HEK293 (cell line): ENCODE data around the gene DSP.

Experiments used
- CTCF ChIA-PET: fragments of 350-600 bp; formaldehyde crosslinking; extraction: SDS; loops from one replicate; lab custom pipeline; 2021; ENCODE audit warnings: antibody characterized with exemption; lab: Yijun Ruan, JAX
- POLR2A ChIA-PET: fragments of 300-600 bp; formaldehyde crosslinking; extraction: SDS; loops from one replicate; lab custom pipeline; 2020; ENCODE audit warnings: antibody characterized with exemption, inconsistent platforms; lab: Yijun Ruan, JAX
- H3K27ac ChIP-seq: fragments of 200-500 bp; sonication (Bioruptor generic); 2 replicates; pipeline ENCODE4 v1.5.1; 2014; ENCODE audit warnings: low read depth, low read length, control low read depth, inconsistent platforms; ENCODE audit errors: extremely low read depth
- H3K36me3 ChIP-seq, 2 experiments: fragments of 200-500 bp in 1 of 2; sonication (Bioruptor generic) in 1 of 2; 1 replicate in 1 of 2; 2 replicates in 1 of 2; pipeline ENCODE4 v1.5.1; 2014 to 2017; ENCODE audit warnings: inconsistent platforms in 2 of 2, low read length in 2 of 2; ENCODE audit not compliant: control insufficient read depth in 2 of 2, insufficient read depth in 1 of 2
- H3K4me1 ChIP-seq: fragments of 200-500 bp; sonication (Bioruptor generic); 2 replicates; pipeline ENCODE4 v1.5.1; 2014; ENCODE audit warnings: mild to moderate bottlenecking, low read length, inconsistent platforms; ENCODE audit not compliant: control insufficient read depth, insufficient read depth
- H3K4me3 ChIP-seq: 2 replicates; pipeline ENCODE4 v1.5.1; 2011; ENCODE audit warnings: low read depth, mild to moderate bottlenecking, control low read depth, low read length, moderate library complexity
- H3K9me3 ChIP-seq: fragments of 200-500 bp; sonication (Bioruptor generic); 2 replicates; pipeline ENCODE4 v1.5.1; 2014; ENCODE audit warnings: low read depth, low read length, inconsistent platforms; ENCODE audit not compliant: control insufficient read depth, insufficient read depth
- BCL11B ChIP-seq: fragments of 450-650 bp; formaldehyde crosslinking; IDR thresholded peaks from 2 replicates; pipeline ENCODE4 v1.5.1; 2016; ENCODE audit warnings: low read depth, missing biosample characterization, missing genetic modification characterization
- HOXD13 ChIP-seq: sonication (generic); formaldehyde crosslinking; IDR thresholded peaks from 2 replicates; pipeline ENCODE4 v1.8.0; 2022; ENCODE audit warnings: missing genetic modification reagents, borderline replicate concordance
- KLF8 ChIP-seq: fragments of 450-650 bp; formaldehyde crosslinking; IDR thresholded peaks from 2 replicates; pipeline ENCODE4 v1.5.1; 2016; ENCODE audit warnings: missing biosample characterization, missing genetic modification characterization
- MYNN ChIP-seq: fragments of 450-650 bp; formaldehyde crosslinking; IDR thresholded peaks from 2 replicates; pipeline ENCODE4 v1.5.1; 2016; ENCODE audit warnings: missing biosample characterization, missing genetic modification characterization, borderline replicate concordance
- SALL2 ChIP-seq: fragments of 450-650 bp; formaldehyde crosslinking; IDR thresholded peaks from 2 replicates; pipeline ENCODE4 v1.5.0; 2017; ENCODE audit warnings: missing biosample characterization, mild to moderate bottlenecking, missing genetic modification characterization, borderline replicate concordance
- SCRT2 ChIP-seq: fragments of 450-650 bp; formaldehyde crosslinking; IDR thresholded peaks from 2 replicates; pipeline ENCODE4 v1.5.1; 2016; ENCODE audit warnings: missing biosample characterization, missing genetic modification characterization
- TRIM28 ChIP-seq: IDR thresholded peaks from 2 replicates; pipeline ENCODE4 v1.6.1; 2011; ENCODE audit warnings: low read length, control low read depth, borderline replicate concordance
- ZNF10 ChIP-seq: fragments of 450-650 bp; formaldehyde crosslinking; IDR thresholded peaks from 2 replicates; pipeline ENCODE4 v1.5.1; 2017; ENCODE audit warnings: missing biosample characterization, missing genetic modification characterization
- ZNF121 ChIP-seq: fragments of 450-650 bp; formaldehyde crosslinking; IDR thresholded peaks from 2 replicates; pipeline ENCODE4 v1.5.1; 2016; ENCODE audit warnings: missing biosample characterization, missing genetic modification characterization
- ZNF132 ChIP-seq: fragments of 450-650 bp; formaldehyde crosslinking; IDR thresholded peaks from 2 replicates; pipeline ENCODE4 v1.5.1; 2017; ENCODE audit warnings: missing biosample characterization, missing genetic modification characterization, borderline replicate concordance
- ZNF155 ChIP-seq: fragments of 450-650 bp; formaldehyde crosslinking; IDR thresholded peaks from 2 replicates; pipeline ENCODE4 v1.5.1; 2016; ENCODE audit warnings: missing biosample characterization, missing genetic modification characterization
- ZNF239 ChIP-seq: fragments of 450-650 bp; formaldehyde crosslinking; IDR thresholded peaks from 2 replicates; pipeline ENCODE4 v1.5.1; 2016; ENCODE audit warnings: missing biosample characterization, missing genetic modification characterization
- ZNF274 ChIP-seq, 2 experiments: fragments of 200-500 bp in 1 of 2; fragments of 450-650 bp in 1 of 2; sonication (Bioruptor generic) in 1 of 2; formaldehyde crosslinking in 1 of 2; IDR thresholded peaks; 2 replicates each; pipeline versions ENCODE4 v1.5.1 to v1.6.1; 2014 to 2016; ENCODE audit warnings: borderline replicate concordance in 1 of 2, inconsistent platforms in 1 of 2, low read length in 1 of 2, missing biosample characterization in 1 of 2, missing genetic modification characterization in 1 of 2
- ZNF324 ChIP-seq: fragments of 450-650 bp; formaldehyde crosslinking; IDR thresholded peaks from 2 replicates; pipeline ENCODE4 v1.5.1; 2016; ENCODE audit warnings: missing biosample characterization, missing genetic modification characterization
- ZNF350 ChIP-seq: fragments of 450-650 bp; formaldehyde crosslinking; IDR thresholded peaks from 2 replicates; pipeline ENCODE4 v1.5.0; 2017; ENCODE audit warnings: missing biosample characterization, mild to moderate bottlenecking, missing genetic modification characterization
- ZNF423 ChIP-seq: fragments of 450-650 bp; formaldehyde crosslinking; IDR thresholded peaks from 2 replicates; pipeline ENCODE4 v1.5.1; 2016; ENCODE audit warnings: missing biosample characterization, missing genetic modification characterization
- ZNF48 ChIP-seq: fragments of 450-650 bp; formaldehyde crosslinking; IDR thresholded peaks from 2 replicates; pipeline ENCODE4 v1.5.1; 2016; ENCODE audit warnings: missing biosample characterization, missing genetic modification characterization
- ZNF610 ChIP-seq: fragments of 450-650 bp; formaldehyde crosslinking; IDR thresholded peaks from 2 replicates; pipeline ENCODE4 v1.5.1; 2016; ENCODE audit warnings: missing biosample characterization, missing genetic modification characterization, borderline replicate concordance
- ZNF658 ChIP-seq: fragments of 450-650 bp; formaldehyde crosslinking; IDR thresholded peaks from 2 replicates; pipeline ENCODE4; 2016; ENCODE audit warnings: missing biosample characterization, missing genetic modification characterization
- ZNF670 ChIP-seq: fragments of 450-650 bp; formaldehyde crosslinking; IDR thresholded peaks from 2 replicates; pipeline ENCODE4 v1.5.1; 2016; ENCODE audit warnings: missing biosample characterization, missing genetic modification characterization, low read depth
- ZNF707 ChIP-seq: fragments of 450-650 bp; formaldehyde crosslinking; IDR thresholded peaks from 2 replicates; pipeline ENCODE4 v1.5.1; 2016; ENCODE audit warnings: missing biosample characterization, missing genetic modification characterization
- ZNF776 ChIP-seq: fragments of 450-650 bp; formaldehyde crosslinking; IDR thresholded peaks from 2 replicates; pipeline ENCODE4 v1.5.0; 2017; ENCODE audit warnings: missing biosample characterization, missing genetic modification characterization, borderline replicate concordance
- ZNF830 ChIP-seq: fragments of 450-650 bp; IDR thresholded peaks from 2 replicates; pipeline ENCODE4 v1.5.0; 2018; ENCODE audit warnings: missing biosample characterization, missing genetic modification characterization, low read depth, mild to moderate bottlenecking, moderate library complexity
- ZSCAN30 ChIP-seq: fragments of 450-650 bp; IDR thresholded peaks from 2 replicates; pipeline ENCODE4 v1.5.1; 2018; ENCODE audit warnings: missing biosample characterization, mild to moderate bottlenecking, missing genetic modification characterization, moderate library complexity
- TF ChIP-seq, protein P1 (sequence below): fragments of 450-650 bp; formaldehyde crosslinking; IDR thresholded peaks from 2 replicates; pipeline ENCODE4 v1.5.1; 2016; ENCODE audit warnings: missing biosample characterization, missing genetic modification characterization
- TF ChIP-seq, protein P2 (sequence below): fragments of 450-650 bp; formaldehyde crosslinking; IDR thresholded peaks from 2 replicates; pipeline ENCODE4 v1.5.1; 2016; ENCODE audit warnings: missing biosample characterization, missing genetic modification characterization
- TF ChIP-seq, protein P3 (sequence below): fragments of 450-650 bp; formaldehyde crosslinking; IDR thresholded peaks from 2 replicates; pipeline ENCODE4 v1.5.1; 2016; ENCODE audit warnings: missing biosample characterization, missing genetic modification characterization
- TF ChIP-seq, protein P4 (sequence below): fragments of 450-650 bp; formaldehyde crosslinking; IDR thresholded peaks from 2 replicates; pipeline ENCODE4 v1.5.1; 2016; ENCODE audit warnings: missing biosample characterization, missing genetic modification characterization, low read depth

Gene DSP

DNA sequence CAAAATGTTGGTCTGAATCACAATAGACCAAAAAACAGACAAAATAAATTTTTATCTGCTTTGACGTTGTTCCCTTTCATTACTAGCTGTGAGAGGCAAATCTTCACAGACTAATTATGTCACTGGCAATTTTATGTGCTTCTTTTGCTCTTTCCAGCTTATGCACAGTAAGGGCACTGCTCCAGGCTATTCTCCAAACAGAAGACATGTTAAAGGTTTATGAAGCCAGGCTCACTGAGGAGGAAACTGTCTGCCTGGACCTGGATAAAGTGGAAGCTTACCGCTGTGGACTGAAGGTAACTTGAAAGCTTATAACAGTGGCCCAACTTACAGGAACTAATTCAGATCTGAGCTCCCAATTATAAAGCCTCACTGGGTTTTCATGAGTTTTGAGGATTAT, 33.0 kb downstream of the DSP start:
- TF ChIP-seq, protein P1, sequence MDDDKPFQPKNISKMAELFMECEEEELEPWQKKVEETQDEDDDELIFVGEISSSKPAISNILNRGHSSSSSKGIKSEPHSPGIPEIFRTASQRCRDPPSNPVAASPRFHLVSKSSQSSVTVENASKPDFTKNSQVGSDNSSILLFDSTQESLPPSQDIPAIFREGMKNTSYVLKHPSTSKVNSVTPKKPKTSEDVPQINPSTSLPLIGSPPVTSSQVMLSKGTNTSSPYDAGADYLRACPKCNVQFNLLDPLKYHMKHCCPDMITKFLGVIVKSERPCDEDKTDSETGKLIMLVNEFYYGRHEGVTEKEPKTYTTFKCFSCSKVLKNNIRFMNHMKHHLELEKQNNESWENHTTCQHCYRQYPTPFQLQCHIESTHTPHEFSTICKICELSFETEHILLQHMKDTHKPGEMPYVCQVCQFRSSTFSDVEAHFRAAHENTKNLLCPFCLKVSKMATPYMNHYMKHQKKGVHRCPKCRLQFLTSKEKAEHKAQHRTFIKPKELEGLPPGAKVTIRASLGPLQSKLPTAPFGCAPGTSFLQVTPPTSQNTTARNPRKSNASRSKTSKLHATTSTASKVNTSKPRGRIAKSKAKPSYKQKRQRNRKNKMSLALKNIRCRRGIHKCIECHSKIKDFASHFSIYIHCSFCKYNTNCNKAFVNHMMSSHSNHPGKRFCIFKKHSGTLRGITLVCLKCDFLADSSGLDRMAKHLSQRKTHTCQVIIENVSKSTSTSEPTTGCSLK (tag by site-specific recombination), result no peak
- TF ChIP-seq ZNF610 (tag by site-specific recombination) (no peak), ZSCAN30 (tag by site-specific recombination) (no peak), ZNF10 (tag by site-specific recombination) (no peak), SCRT2 (tag by site-specific recombination) (no peak), HOXD13 (CRISPR knock-in tag) (no peak), ZNF658 (tag by site-specific recombination) (no peak), ZNF274 (IDR thresholded peaks at IDR 0.05; ENCODE audit: low read length) (no peak), ZNF274 (tag by site-specific recombination; IDR thresholded peaks at IDR 0.05; ENCODE audit: borderline replicate concordance) (no peak), ZNF324 (tag by site-specific recombination) (no peak), ZNF155 (tag by site-specific recombination) (no peak), ZNF830 (tag by site-specific recombination) (no peak), BCL11B (tag by site-specific recombination) (no peak), MYNN (tag by site-specific recombination) (no peak), ZNF670 (tag by site-specific recombination) (no peak), ZNF423 (no peak), ZNF132 (tag by site-specific recombination) (no peak)
- TF ChIP-seq, protein P2, sequence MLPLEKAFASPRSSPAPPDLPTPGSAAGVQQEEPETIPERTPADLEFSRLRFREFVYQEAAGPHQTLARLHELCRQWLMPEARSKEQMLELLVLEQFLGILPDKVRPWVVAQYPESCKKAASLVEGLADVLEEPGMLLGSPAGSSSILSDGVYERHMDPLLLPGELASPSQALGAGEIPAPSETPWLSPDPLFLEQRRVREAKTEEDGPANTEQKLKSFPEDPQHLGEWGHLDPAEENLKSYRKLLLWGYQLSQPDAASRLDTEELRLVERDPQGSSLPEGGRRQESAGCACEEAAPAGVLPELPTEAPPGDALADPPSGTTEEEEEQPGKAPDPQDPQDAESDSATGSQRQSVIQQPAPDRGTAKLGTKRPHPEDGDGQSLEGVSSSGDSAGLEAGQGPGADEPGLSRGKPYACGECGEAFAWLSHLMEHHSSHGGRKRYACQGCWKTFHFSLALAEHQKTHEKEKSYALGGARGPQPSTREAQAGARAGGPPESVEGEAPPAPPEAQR (tag by site-specific recombination), result no peak
- TF ChIP-seq, protein P3, sequence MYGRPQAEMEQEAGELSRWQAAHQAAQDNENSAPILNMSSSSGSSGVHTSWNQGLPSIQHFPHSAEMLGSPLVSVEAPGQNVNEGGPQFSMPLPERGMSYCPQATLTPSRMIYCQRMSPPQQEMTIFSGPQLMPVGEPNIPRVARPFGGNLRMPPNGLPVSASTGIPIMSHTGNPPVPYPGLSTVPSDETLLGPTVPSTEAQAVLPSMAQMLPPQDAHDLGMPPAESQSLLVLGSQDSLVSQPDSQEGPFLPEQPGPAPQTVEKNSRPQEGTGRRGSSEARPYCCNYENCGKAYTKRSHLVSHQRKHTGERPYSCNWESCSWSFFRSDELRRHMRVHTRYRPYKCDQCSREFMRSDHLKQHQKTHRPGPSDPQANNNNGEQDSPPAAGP, result no peak
- no peak overlapping the region for H3K27ac ChIP-seq
- no peaks in the 10 kb centered on the region for H3K9me3 ChIP-seq
- no peak overlapping the region for H3K4me3 ChIP-seq
- peaks cover 84 to 97% of the 10 kb centered on the region in 2 experiments for H3K36me3 ChIP-seq
- POLR2A ChIA-PET, result interaction anchor here (0.6 to 1.7 kb wide), 2 partner anchors 15 to 298 kb away, joined by 3 to 7 read pairs; partner anchors contain the start of gene SNRNP48
- no peaks in the 10 kb centered on the region for H3K4me1 ChIP-seq
- CTCF ChIA-PET, result interaction anchor here (1.0 to 1.5 kb wide), 5 partner anchors 8 to 485 kb away, joined by 3 to 4 read pairs (median 3); no protein-coding TSS in a partner anchor

DNA sequence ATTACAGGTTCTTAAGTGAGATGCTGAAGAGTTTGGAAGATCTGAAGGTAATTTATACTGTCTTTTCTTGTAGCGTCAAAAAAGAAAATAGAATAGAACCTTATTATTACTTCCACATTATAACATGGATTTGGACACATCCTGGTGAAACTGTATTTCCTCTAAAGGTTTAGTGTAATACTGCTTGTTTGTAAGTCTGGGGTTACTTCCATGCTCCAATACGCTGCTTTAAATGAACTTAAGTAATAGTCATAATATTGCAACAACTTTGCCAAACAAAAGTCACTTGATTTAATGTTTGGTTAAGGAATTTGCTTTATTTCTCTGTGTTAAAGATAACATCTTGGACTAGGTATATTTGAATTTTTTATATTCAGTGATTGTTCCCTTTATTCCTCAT, 37.0 kb downstream of the DSP start:
- POLR2A ChIA-PET, result no interaction called here
- H3K27ac ChIP-seq, result no peak overlapping the region
- H3K4me1 ChIP-seq, result no peaks in the 10 kb centered on the region
- H3K36me3 ChIP-seq, result peaks cover 86 to 97% of the 10 kb centered on the region in 2 experiments
- no peaks in the 10 kb centered on the region; the same call in 1 of the 2 replicates for H3K9me3 ChIP-seq
- CTCF ChIA-PET, result interaction anchor here (1.8 kb wide), 1 partner anchor 12 kb away, joined by 5 read pairs; the partner anchor contains the start of gene SNRNP48
- no peak overlapping the region for H3K4me3 ChIP-seq
- TF ChIP-seq ZNF776 (tag by site-specific recombination), result no peak
- no peak for TF ChIP-seq SALL2 (tag by site-specific recombination)
- TF ChIP-seq, protein P4, sequence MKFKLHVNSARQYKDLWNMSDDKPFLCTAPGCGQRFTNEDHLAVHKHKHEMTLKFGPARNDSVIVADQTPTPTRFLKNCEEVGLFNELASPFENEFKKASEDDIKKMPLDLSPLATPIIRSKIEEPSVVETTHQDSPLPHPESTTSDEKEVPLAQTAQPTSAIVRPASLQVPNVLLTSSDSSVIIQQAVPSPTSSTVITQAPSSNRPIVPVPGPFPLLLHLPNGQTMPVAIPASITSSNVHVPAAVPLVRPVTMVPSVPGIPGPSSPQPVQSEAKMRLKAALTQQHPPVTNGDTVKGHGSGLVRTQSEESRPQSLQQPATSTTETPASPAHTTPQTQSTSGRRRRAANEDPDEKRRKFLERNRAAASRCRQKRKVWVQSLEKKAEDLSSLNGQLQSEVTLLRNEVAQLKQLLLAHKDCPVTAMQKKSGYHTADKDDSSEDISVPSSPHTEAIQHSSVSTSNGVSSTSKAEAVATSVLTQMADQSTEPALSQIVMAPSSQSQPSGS (tag by site-specific recombination), result no peak
- TF ChIP-seq TRIM28, result no peak
- TF ChIP-seq ZNF121 (tag by site-specific recombination), result no peak
- no peak for TF ChIP-seq KLF8 (tag by site-specific recombination)
- TF ChIP-seq ZNF239, result no peak
- no peak for TF ChIP-seq ZNF350 (tag by site-specific recombination)
- TF ChIP-seq ZNF274 (IDR thresholded peaks at IDR 0.05; ENCODE audit: low read length), result no peak
- TF ChIP-seq ZNF274 (tag by site-specific recombination; IDR thresholded peaks at IDR 0.05; ENCODE audit: borderline replicate concordance), result no peak
- TF ChIP-seq ZNF48, result no peak
- no peak for TF ChIP-seq ZNF707
- TF ChIP-seq ZNF658 (tag by site-specific recombination), result no peak
